ENCODE data around the gene SNX8. TPM values are rescaled to one million over a fixed set of nuclear protein-coding genes. Genes with fewer than 3 reads are reported as not detected.

Gene SNX8
- total and polyA plus RNA-seq, 2 of the 8 experiments (the other 6 are each of a cell fraction or from before 2014, with no cell fraction given), result 46.2 to 70.8 TPM

DNA sequence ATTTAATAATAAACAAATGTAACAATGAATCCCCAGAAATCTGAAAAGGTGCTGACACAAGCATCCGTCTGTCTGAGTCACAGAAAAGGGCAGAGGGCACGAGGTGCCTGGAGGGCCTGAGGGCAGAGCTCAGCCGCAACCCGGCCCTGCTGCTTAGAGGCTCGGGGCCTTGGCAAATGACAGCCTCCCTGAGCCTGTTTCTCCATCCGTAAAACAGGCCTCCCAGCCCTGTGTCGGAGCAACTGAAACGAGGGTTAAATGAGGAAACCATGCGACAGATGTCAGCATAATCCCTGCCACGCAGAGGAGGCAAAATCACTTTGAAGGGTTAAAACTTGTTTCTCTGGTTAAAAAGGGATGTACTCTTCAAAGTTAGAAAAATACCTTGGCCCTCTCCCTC lies 47.3 kb downstream of the SNX8 start:
- ChIA-PET CTCF (ENCODE audit: partially characterized antibody) (no interaction called here), POLR2A (ENCODE audit: partially characterized antibody) (interaction anchor here (1.9 kb wide), 1 partner anchor 89 kb away, joined by 4 read pairs; no protein-coding TSS in a partner anchor)
- Histone ChIP-seq H2BK5ac (ENCODE audit: low read depth, low read length) (no peak overlapping the region), H4K91ac (replicated peaks; ENCODE audit: insufficient read length, low read length) (no peak overlapping the region), H3K9ac (replicated peaks in 1 of 4; ENCODE audit: extremely low read depth in 1 of 4, low read depth in 3 of 4, low read length in 3 of 4) (no peak overlapping the region), H3K4me1 (replicated peaks in 1 of 4; ENCODE audit: control insufficient read depth in 3 of 4, insufficient read depth in 4 of 4, low read length in 3 of 4) (peaks cover 0 to 12% (median 6%) of the 10 kb centered on the region in 4 experiments; a peak in 6 of 7 replicates), H3K79me1 (ENCODE audit: low read depth, low read length) (no peaks in the 10 kb centered on the region; the same call in 1 of the 2 replicates), H3K79me2 (ENCODE audit: control insufficient read depth in 1 of 2, insufficient read depth in 2 of 2, low read length in 2 of 2) (no peaks in the 10 kb centered on the region), H3K4me2 (ENCODE audit: insufficient read depth in 1 of 2, low read depth in 2 of 2, low read length in 2 of 2) (no peak overlapping the region), H3K23ac (ENCODE audit: insufficient read length) (no peak overlapping the region), H3K9me3 (ENCODE audit: insufficient read depth in 2 of 2, low read depth in 1 of 2, low read length in 1 of 2) (no peaks in the 10 kb centered on the region; a peak in 1 of 4 replicates), H3K18ac (ENCODE audit: extremely low read depth, low read length) (no peak overlapping the region), H2BK15ac (ENCODE audit: low read length) (no peak overlapping the region), H2AK5ac (ENCODE audit: low read depth, low read length) (no peak overlapping the region), H3K27ac (ENCODE audit: low read depth, low read length) (no peak overlapping the region), H3K23me2 (ENCODE audit: low read depth, low read length) (no peaks in the 10 kb centered on the region), H2BK12ac (ENCODE audit: low read depth, low read length) (no peak overlapping the region), H3K27me3 (replicated peaks in 1 of 4; ENCODE audit: control insufficient read depth in 3 of 4, extremely low read depth in 1 of 4, insufficient read depth in 3 of 4, low read length in 3 of 4) (no peaks in the 10 kb centered on the region), H4K5ac (ENCODE audit: insufficient read length, low read depth, low read length) (no peak overlapping the region), H3K4ac (replicated peaks; ENCODE audit: insufficient read length, low read depth, low read length) (no peak overlapping the region), H3K36me3 (ENCODE audit: control insufficient read depth in 2 of 4, insufficient read depth in 4 of 4, low read length in 3 of 4) (peaks cover 0 to 14% (median 5%) of the 10 kb centered on the region in 4 experiments; a peak in 3 of 8 replicates), H2BK120ac (replicated peaks; ENCODE audit: low read depth, low read length) (no peak overlapping the region), H2BK20ac (ENCODE audit: low read length) (no peak overlapping the region), H4K8ac (ENCODE audit: extremely low read depth, insufficient read depth, low read length) (no peak overlapping the region), H2AFZ (ENCODE audit: low read length) (no peak overlapping the region), H3K14ac (ENCODE audit: insufficient read length) (no peak overlapping the region), H3K56ac (replicated peaks; ENCODE audit: insufficient read length, low read depth, low read length) (no peak overlapping the region), H3K4me3 (ENCODE audit: extremely low read depth in 1 of 4, insufficient read depth in 2 of 4, low read depth in 3 of 4, low read length in 4 of 4) (no peak overlapping the region), H4K20me1 (replicated peaks in 1 of 2; ENCODE audit: control insufficient read depth in 1 of 2, insufficient read depth in 2 of 2, low read length in 2 of 2) (peaks cover 0 to 2% of the 10 kb centered on the region in 2 experiments)
- no peak for TF ChIP-seq CBX8 (IDR thresholded peaks at IDR 0.05; ENCODE audit: borderline replicate concordance, low read depth, low read length)
- TF ChIP-seq SAP30 (IDR thresholded peaks at IDR 0.05; ENCODE audit: insufficient read depth, insufficient replicate concordance, low read length), result no peak
- DNase-seq (ENCODE audit: low read depth in 1 of 2, low spot score in 2 of 2), result no peak
- FAIRE-seq, result no peak
- WGBS, 2 experiments (ENCODE audit: extremely low coverage in 1 of 2, insufficient coverage in 1 of 2, insufficient read length in 1 of 2, insufficient replicate concordance in 2 of 2, low coverage in 1 of 2, low lambda C conversion rate in 2 of 2, missing lambda C conversion rate in 1 of 2), result 71% methylated on average over 10 of the region's 10 CpGs; no CpG with 5 or more reads in 1 of the 2 experiments
